ENCODE results near the gene KIF14. TPM values are rescaled to one million over a fixed set of nuclear protein-coding genes. Genes with fewer than 3 reads are reported as not detected.

Gene KIF14
- total RNA-seq, 1 donor from 2014 or later = 22.1 TPM

Other genes with a start within 250 kb of the KIF14 start
- 15.1 and 15.5 TPM in 2 replicates for gene ZNF281, start 210.7 kb downstream of the KIF14 start, total RNA-seq
- gene DDX59, start 49.2 kb upstream of the KIF14 start, total RNA-seq = 20.6 and 21.3 TPM in 2 replicates
- gene CAMSAP2, start 118.1 kb upstream of the KIF14 start, total RNA-seq = 0.07 and 0.18 TPM in 2 replicates